Stomach (tissue), 9 donors: ENCODE measurements around the gene NUCB2. TPM values are rescaled to one million over a fixed set of nuclear protein-coding genes. Genes with fewer than 3 reads are reported as not detected.

Source experiments
- DNase-seq, 2 donors: peaks; one replicate each; pipeline versions ENCODE4 v3.0.0 to v3.0.0-alpha.2; 2013 to 2019
- H3K27ac ChIP-seq, 5 donors: fragments of 200-600 bp in 4 of 5; sonication (generic) in 4 of 5; one replicate each; pipeline ENCODE4 v1.5.1; 2013 to 2019; ENCODE audit warnings: mild to moderate bottlenecking in 1 of 5, moderate library complexity in 1 of 5
- H3K27me3 ChIP-seq, 3 donors: fragments of 200-600 bp; sonication (generic); one replicate each; pipeline ENCODE4 v1.5.1; 2017 to 2019; ENCODE audit warnings: mixed run types in 1 of 3
- H3K36me3 ChIP-seq, 4 donors: fragments of 200-600 bp; sonication (generic); 1 replicate in 3 of 4; 2 replicates in 1 of 4; pipeline ENCODE4 v1.5.1; 2016 to 2019
- H3K4me1 ChIP-seq, 4 donors: fragments of 200-600 bp; sonication (generic); one replicate each; pipeline ENCODE4 v1.5.1; 2016 to 2019
- H3K4me3 ChIP-seq, 4 donors: fragments of 200-600 bp; sonication (generic) in 3 of 4; one replicate each; pipeline ENCODE4 v1.5.1; 2016 to 2019; ENCODE audit warnings: mild to moderate bottlenecking in 1 of 4
- H3K9me3 ChIP-seq, 4 donors: fragments of 200-600 bp; sonication (generic); one replicate each; pipeline ENCODE4 v1.5.1; 2016 to 2019
- CTCF ChIP-seq, 7 experiments: fragments of 450-650 bp in 4 of 7; fragments of 200-600 bp in 3 of 7; sonication (generic) in 3 of 7; IDR thresholded peaks; one replicate each; pipeline ENCODE4 v1.5.1; 2016 to 2019; ENCODE audit warnings: antibody characterized with exemption in 7 of 7, control low read depth in 2 of 7, mild to moderate bottlenecking in 1 of 7
- EP300 ChIP-seq: sonication (generic); formaldehyde crosslinking; IDR thresholded peaks from one replicate; pipeline ENCODE4 v1.6.1; 2017; ENCODE audit warnings: antibody characterized with exemption
- POLR2A ChIP-seq, 4 donors: fragments of 450-650 bp; IDR thresholded peaks; one replicate each; pipeline ENCODE4 v1.6.1; 2016; ENCODE audit warnings: antibody characterized with exemption in 4 of 4, control low read depth in 2 of 4, mild to moderate bottlenecking in 1 of 4, moderate library complexity in 1 of 4
- POLR2AphosphoS5 ChIP-seq, 3 donors: sonication (generic); formaldehyde crosslinking; IDR thresholded peaks; one replicate each; pipeline ENCODE4 v1.6.1; 2016; ENCODE audit warnings: antibody characterized with exemption in 3 of 3
- WGBS, 5 donors: extraction: QIAGEN DNeasy Blood & Tissue Kit in 3 of 5; methylation state at CpG; one replicate each; pipeline versions ENCODE4 v1.1.5 to v1.1.7; 2013 to 2018; 5-methylcytosine and 5-hydroxymethylcytosine counted together
- intact Hi-C: fragments of 100-400 bp; cut with DNase I; formaldehyde crosslinking; loops from one replicate; pipeline ENCODE4 v1.15.1; 2023; ENCODE audit warnings: low total_unique reads
- polyA plus RNA-seq, 3 donors: library from polyadenylated mRNA; stranded (reverse); fragments of 200-250 nt; gene quantifications; one replicate each; pipeline ENCODE4 v1.2.3, GENCODE V29; 2013
- total RNA-seq, 5 donors: library from RNA; depleted of rRNA; stranded (reverse); fragments of >200 nt; gene quantifications; one replicate each; pipeline versions ENCODE4 v1.1.0 to v1.2.3, GENCODE V29; 2014 to 2016
- donor health status: healthy with polysubstance abuse.
- donor health status: Bipolar disorder and iron deficiency.
- donor health status: healthy.

Gene NUCB2
- total and polyA plus RNA-seq, 8 donors, result 6.4 to 112 (median 51.4) TPM

- intact Hi-C loops, result no loop called here
- no peak for TF ChIP-seq POLR2A (IDR thresholded peaks at IDR 0.05)
- TF ChIP-seq POLR2AphosphoS5 (IDR thresholded peaks at IDR 0.05), result peak in 2 of 3 donors; percentile 45 to 52
- peak overlapping the region; percentile 52 to 91 (median 86) for H3K27ac ChIP-seq
These were observed 76.6 kb downstream of the NUCB2 start for GRCh38 chr11:17352950-17353820.

GRCh38 chr11:17353821-17354600 lies 77.5 kb downstream of the NUCB2 start:
- DNase-seq, result peak in 1 of 2 donors; percentile 5
- peak overlapping the region; percentile 61 to 72 (median 68) for H3K4me3 ChIP-seq
- no peak for TF ChIP-seq EP300
- no peak for TF ChIP-seq POLR2AphosphoS5 (IDR thresholded peaks at IDR 0.05)
- TF ChIP-seq POLR2A (IDR thresholded peaks at IDR 0.05), result no peak
- no peak for TF ChIP-seq CTCF (IDR thresholded peaks at IDR 0.05)
- WGBS, 5 donors, result 7 to 11% (median 7%) methylated on average over 15 of the region's 15 CpGs
- intact Hi-C loops, result no loop called here
- H3K9me3 ChIP-seq, result no peaks in the 10 kb centered on the region
- peaks cover 0 to 5% (median 0%) of the 10 kb centered on the region in 4 donors for H3K36me3 ChIP-seq
- H3K27me3 ChIP-seq, result no peaks in the 10 kb centered on the region
- H3K4me1 ChIP-seq, result peaks cover 12 to 32% (median 28%) of the 10 kb centered on the region in 4 donors
- peak overlapping the region; percentile 52 to 91 (median 86) for H3K27ac ChIP-seq

More at GRCh38 chr11:17352950-17353820, 76.6 kb downstream of the NUCB2 start:
- 0% methylated on average over 46 to 69 of the region's 69 CpGs for WGBS, 5 donors
- peak overlapping the region; percentile 61 to 72 (median 68) for H3K4me3 ChIP-seq
- DNase-seq, result peak; percentile 73 to 93
- no peaks in the 10 kb centered on the region for H3K27me3 ChIP-seq
- peaks cover 0 to 4% (median 0%) of the 10 kb centered on the region in 4 donors for H3K36me3 ChIP-seq
- no peaks in the 10 kb centered on the region for H3K9me3 ChIP-seq
- H3K4me1 ChIP-seq, result peaks cover 12 to 32% (median 28%) of the 10 kb centered on the region in 4 donors

- Histone ChIP-seq H3K4me1 (peaks cover 12 to 32% (median 28%) of the 10 kb centered on the region in 4 donors), H3K4me3 (peak overlapping the region in 1 of 4 donors; percentile 61), H3K27ac (no peak overlapping the region), H3K36me3 (peaks cover 0 to 11% (median 4%) of the 10 kb centered on the region in 4 donors), H3K9me3 (peaks cover 0 to 3% (median 0%) of the 10 kb centered on the region in 4 donors), H3K27me3 (no peaks in the 10 kb centered on the region)
- intact Hi-C loops, result no loop called here
- DNase-seq, result peak; percentile 73 to 87
- 40 to 50% (median 42%) methylated on average over 3 of the region's 3 CpGs for WGBS, 5 donors
- TF ChIP-seq EP300, result no peak
- TF ChIP-seq CTCF (IDR thresholded peaks at IDR 0.05), result peak in 4 of 7 experiments; percentile 41 to 64 (median 56)
These were observed 78.1 kb downstream of the NUCB2 start for GRCh38 chr11:17354601-17354991.

GRCh38 chr11:17366495-17366894 lies 90.0 kb downstream of the NUCB2 start:
- Histone ChIP-seq H3K27me3 (no peaks in the 10 kb centered on the region), H3K9me3 (peaks cover 15 to 35% (median 27%) of the 10 kb centered on the region in 4 donors), H3K4me3 (no peak overlapping the region), H3K36me3 (peaks cover 20 to 63% (median 59%) of the 10 kb centered on the region in 4 donors), H3K27ac (no peak overlapping the region), H3K4me1 (no peaks in the 10 kb centered on the region)
- no peak for DNase-seq
- intact Hi-C loops, result no loop called here
- TF ChIP-seq POLR2A (IDR thresholded peaks at IDR 0.05) (no peak), EP300 (no peak), CTCF (IDR thresholded peaks at IDR 0.05) (no peak), POLR2AphosphoS5 (IDR thresholded peaks at IDR 0.05) (no peak)
- WGBS, 5 donors, result 83 to 100% (median 90%) methylated on average over 1 of the region's 1 CpG
